GM19351 (cell line): Measurements from ENCODE around the gene PARD3B.

Experiments
- ATAC-seq: cut with Tn5 transposase; IDR thresholded peaks from one replicate; pipeline ENCODE4 v1.9.1; 2021; ENCODE audit warnings: mild to moderate bottlenecking, moderate library complexity; ENCODE audit not compliant: unreplicated experiment

The PARD3B gene

GRCh38 chr2:205290299-205290698, 745.0 kb downstream of the PARD3B start:
- ATAC-seq: no peak

- ATAC-seq: no peak
Observed at GRCh38 chr2:205292665-205293295, 747.5 kb downstream of the PARD3B start.

GRCh38 chr2:205293559-205293958, 748.3 kb downstream of the PARD3B start:
- ATAC-seq: no peak

GRCh38 chr2:205296959-205297358, 751.7 kb downstream of the PARD3B start:
- no peak for ATAC-seq

GRCh38 chr2:205297368-205297767, 752.1 kb downstream of the PARD3B start:
- ATAC-seq: no peak

- no peak for ATAC-seq
Observed at GRCh38 chr2:205297846-205298245, 752.6 kb downstream of the PARD3B start.

GRCh38 chr2:205311201-205311600, 765.9 kb downstream of the PARD3B start:
- ATAC-seq: no peak

GRCh38 chr2:205321231-205321630, 776.0 kb downstream of the PARD3B start:
- ATAC-seq: no peak

- ATAC-seq: no peak
Observed at GRCh38 chr2:205323929-205324328, 778.7 kb downstream of the PARD3B start.

- ATAC-seq: no peak
Observed at GRCh38 chr2:205324355-205324754, 779.1 kb downstream of the PARD3B start.

- ATAC-seq: no peak
Observed at GRCh38 chr2:205333351-205333750, 788.1 kb downstream of the PARD3B start.

- no peak for ATAC-seq
Observed at GRCh38 chr2:205337274-205337673, 792.0 kb downstream of the PARD3B start.

GRCh38 chr2:205338156-205338555, 792.9 kb downstream of the PARD3B start:
- ATAC-seq: no peak

- no peak for ATAC-seq
Observed at GRCh38 chr2:205343103-205343502, 797.8 kb downstream of the PARD3B start.

GRCh38 chr2:205346649-205347048, 801.4 kb downstream of the PARD3B start:
- ATAC-seq: no peak

- no peak for ATAC-seq
Observed at GRCh38 chr2:205347899-205348298, 802.6 kb downstream of the PARD3B start.

GRCh38 chr2:205352094-205352493, 806.8 kb downstream of the PARD3B start:
- ATAC-seq: no peak

GRCh38 chr2:205352593-205352992, 807.3 kb downstream of the PARD3B start:
- no peak for ATAC-seq

GRCh38 chr2:205357732-205358131, 812.5 kb downstream of the PARD3B start:
- no peak for ATAC-seq

- no peak for ATAC-seq
Observed at GRCh38 chr2:205358351-205358815, 813.1 kb downstream of the PARD3B start.

GRCh38 chr2:205361272-205361671, 816.0 kb downstream of the PARD3B start:
- ATAC-seq: no peak

GRCh38 chr2:205361970-205362369, 816.7 kb downstream of the PARD3B start:
- ATAC-seq: no peak

GRCh38 chr2:205364261-205364660, 819.0 kb downstream of the PARD3B start:
- no peak for ATAC-seq
